H1 (cell line): ENCODE measurements around the gene PRRT2. TPM values are rescaled to one million over a fixed set of nuclear protein-coding genes. Genes with fewer than 3 reads are reported as not detected.

ENCODE experiments used
- CTCF ChIA-PET: fragments of 300-600 bp; sonication (Branson Sonifier 250); formaldehyde crosslinking; loops from one replicate; lab custom pipeline; 2021; ENCODE audit not compliant: partially characterized antibody; lab: Charles Lee
- POLR2A ChIA-PET: fragments of 300-600 bp; sonication (Branson Sonifier 250); formaldehyde crosslinking; loops from one replicate; lab custom pipeline; 2021; ENCODE audit warnings: inconsistent platforms; ENCODE audit not compliant: partially characterized antibody; lab: Charles Lee
- DNase-seq, 2 experiments: peaks; one replicate each; pipeline versions ENCODE4 v3.0.0 to v3.0.0-alpha.2; 2010 to 2022; ENCODE audit warnings: low spot score in 2 of 2, low read depth in 1 of 2, mixed read lengths in 1 of 2
- FAIRE-seq: peaks from 2 replicates; lab custom pipeline; 2011; peaks lifted over from hg19 to GRCh38; lab: Jason Lieb, UNC
- H2AFZ ChIP-seq: 2 replicates; pipeline ENCODE4 v1.8.1; 2012; ENCODE audit warnings: low read length, inconsistent platforms
- H2AK5ac ChIP-seq: 2 replicates; pipeline ENCODE4 v1.6.1; 2013; ENCODE audit warnings: low read depth, low read length
- H2BK120ac ChIP-seq: replicated peaks from 2 replicates; pipeline ENCODE3; 2013; ENCODE audit warnings: low read depth, low read length, inconsistent platforms
- H2BK12ac ChIP-seq: 2 replicates; pipeline ENCODE4 v1.6.1; 2013; ENCODE audit warnings: low read depth, low read length
- H2BK15ac ChIP-seq: 2 replicates; pipeline ENCODE4 v1.6.1; 2013; ENCODE audit warnings: low read length
- H2BK20ac ChIP-seq: 2 replicates; pipeline ENCODE4 v1.6.1; 2013; ENCODE audit warnings: low read length
- H2BK5ac ChIP-seq: 2 replicates; pipeline ENCODE4 v1.6.1; 2013; ENCODE audit warnings: low read depth, low read length
- H3K14ac ChIP-seq: 2 replicates; pipeline ENCODE4 v1.6.1; 2013; ENCODE audit warnings: inconsistent platforms; ENCODE audit not compliant: insufficient read length
- H3K18ac ChIP-seq: 2 replicates; pipeline ENCODE4 v1.6.1; 2013; ENCODE audit warnings: low read length; ENCODE audit errors: extremely low read depth
- H3K23ac ChIP-seq: 2 replicates; pipeline ENCODE4 v1.6.1; 2013; ENCODE audit warnings: inconsistent platforms; ENCODE audit not compliant: insufficient read length
- H3K23me2 ChIP-seq: 2 replicates; pipeline ENCODE4 v1.6.1; 2013; ENCODE audit warnings: low read depth, low read length
- H3K27ac ChIP-seq: 2 replicates; pipeline ENCODE4 v1.6.1; 2011; ENCODE audit warnings: low read depth, low read length, inconsistent platforms
- H3K27me3 ChIP-seq, 4 experiments: replicated peaks in 1 of 4; 1 replicate in 1 of 4; 2 replicates in 3 of 4; pipeline versions ENCODE4 v1.6.1 to v1.8.1; 2011 to 2013; ENCODE audit warnings: low read length in 3 of 4, mild to moderate bottlenecking in 3 of 4, inconsistent platforms in 2 of 4, mixed read lengths in 2 of 4, moderate library complexity in 1 of 4; ENCODE audit not compliant: control insufficient read depth in 3 of 4, insufficient read depth in 3 of 4; ENCODE audit errors: extremely low read depth in 1 of 4
- H3K36me3 ChIP-seq, 4 experiments: 2 replicates each; pipeline versions ENCODE4 v1.6.1 to v1.8.1; 2011 to 2013; ENCODE audit warnings: mild to moderate bottlenecking in 4 of 4, low read length in 3 of 4, moderate library complexity in 2 of 4, control low read depth in 1 of 4, inconsistent platforms in 1 of 4; ENCODE audit not compliant: insufficient read depth in 4 of 4, control insufficient read depth in 2 of 4
- H3K4ac ChIP-seq: replicated peaks from 2 replicates; pipeline ENCODE3; 2013; ENCODE audit warnings: low read length, low read depth, mixed read lengths, inconsistent platforms; ENCODE audit not compliant: insufficient read length
- H3K4me1 ChIP-seq, 4 experiments: replicated peaks in 1 of 4; 1 replicate in 1 of 4; 2 replicates in 3 of 4; pipeline versions ENCODE4 v1.6.1 to v1.8.1; 2011 to 2013; ENCODE audit warnings: low read length in 3 of 4, inconsistent platforms in 2 of 4, mixed read lengths in 1 of 4; ENCODE audit not compliant: insufficient read depth in 4 of 4, control insufficient read depth in 3 of 4
- H3K4me2 ChIP-seq, 2 experiments: 2 replicates each; pipeline versions ENCODE4 v1.6.1 to v1.8.1; 2011 to 2013; ENCODE audit warnings: low read depth in 2 of 2, low read length in 2 of 2, control low read depth in 1 of 2, inconsistent platforms in 1 of 2, mild to moderate bottlenecking in 1 of 2; ENCODE audit not compliant: insufficient read depth in 1 of 2
- H3K4me3 ChIP-seq, 4 experiments: fragments of 200-600, 300-600 bp in 1 of 4; sonication (generic), shearing (Covaris generic), sonication (Bioruptor Twin) in 1 of 4; 2 replicates each; pipeline versions ENCODE4 v1.5.1 to v1.8.1; 2011 to 2016; ENCODE audit warnings: low read length in 4 of 4, low read depth in 3 of 4, control low read depth in 2 of 4, inconsistent platforms in 2 of 4, mild to moderate bottlenecking in 2 of 4, mixed read lengths in 1 of 4, moderate library complexity in 1 of 4; ENCODE audit not compliant: insufficient read depth in 2 of 4; ENCODE audit errors: extremely low read depth in 1 of 4
- H3K56ac ChIP-seq: replicated peaks from 2 replicates; pipeline ENCODE3; 2013; ENCODE audit warnings: low read depth, mild to moderate bottlenecking, mixed read lengths, low read length, inconsistent platforms; ENCODE audit not compliant: insufficient read length
- H3K79me1 ChIP-seq: 2 replicates; pipeline ENCODE4 v1.6.1; 2013; ENCODE audit warnings: low read depth, low read length, control low read depth
- H3K79me2 ChIP-seq, 2 experiments: 2 replicates each; pipeline versions ENCODE4 v1.6.1 to v1.8.1; 2012 to 2013; ENCODE audit warnings: low read length in 2 of 2, mild to moderate bottlenecking in 2 of 2, inconsistent platforms in 1 of 2; ENCODE audit not compliant: insufficient read depth in 2 of 2, control insufficient read depth in 1 of 2
- H3K9ac ChIP-seq, 4 experiments: replicated peaks in 1 of 4; 1 replicate in 1 of 4; 2 replicates in 3 of 4; pipeline versions ENCODE4 v1.6.1 to v1.8.1; 2011 to 2013; ENCODE audit warnings: low read depth in 3 of 4, low read length in 3 of 4, control low read depth in 2 of 4, mild to moderate bottlenecking in 2 of 4, moderate library complexity in 2 of 4, inconsistent platforms in 1 of 4; ENCODE audit errors: extremely low read depth in 1 of 4
- H3K9me3 ChIP-seq, 2 experiments: 2 replicates each; pipeline versions ENCODE4 v1.6.1 to v1.8.1; 2012 to 2013; ENCODE audit warnings: mild to moderate bottlenecking in 2 of 2, moderate library complexity in 2 of 2, control low read depth in 1 of 2, inconsistent platforms in 1 of 2, low read depth in 1 of 2, low read length in 1 of 2, mixed read lengths in 1 of 2; ENCODE audit not compliant: insufficient read depth in 2 of 2
- H4K20me1 ChIP-seq, 2 experiments: replicated peaks in 1 of 2; 2 replicates each; pipeline versions ENCODE3 to v1.8.1; 2011 to 2013; ENCODE audit warnings: inconsistent platforms in 2 of 2, low read length in 2 of 2, mild to moderate bottlenecking in 1 of 2; ENCODE audit not compliant: insufficient read depth in 2 of 2, control insufficient read depth in 1 of 2
- H4K5ac ChIP-seq: 2 replicates; pipeline ENCODE4 v1.6.1; 2013; ENCODE audit warnings: low read length, low read depth, mixed read lengths, inconsistent platforms; ENCODE audit not compliant: insufficient read length
- H4K8ac ChIP-seq: 2 replicates; pipeline ENCODE4 v1.8.0; 2013; ENCODE audit warnings: mild to moderate bottlenecking, moderate library complexity, low read length, inconsistent platforms; ENCODE audit not compliant: insufficient read depth; ENCODE audit errors: extremely low read depth
- H4K91ac ChIP-seq: replicated peaks from 2 replicates; pipeline ENCODE3; 2013; ENCODE audit warnings: low read length, mixed read lengths, inconsistent platforms; ENCODE audit not compliant: insufficient read length
- EGR1 ChIP-seq: IDR thresholded peaks from 2 replicates; pipeline ENCODE4 v1.6.1; 2011; ENCODE audit warnings: low read depth, low read length, borderline replicate concordance
- HDAC2 ChIP-seq, 2 experiments: fragments of 300-600 bp in 1 of 2; sonication (generic) in 1 of 2; IDR thresholded peaks; 2 replicates each; pipeline ENCODE4 v1.6.1; 2011 to 2012; ENCODE audit warnings: low read depth in 2 of 2, low read length in 2 of 2, mild to moderate bottlenecking in 2 of 2, moderate library complexity in 2 of 2, borderline replicate concordance in 1 of 2, inconsistent platforms in 1 of 2
- KDM4A ChIP-seq: IDR thresholded peaks from one replicate; pipeline ENCODE4 v1.7.1; 2012; ENCODE audit warnings: low read depth, mild to moderate bottlenecking, moderate library complexity, low read length, inconsistent platforms; ENCODE audit not compliant: severe bottlenecking
- SIN3A ChIP-seq, 2 experiments: IDR thresholded peaks in 1 of 2; conservative IDR thresholded peaks in 1 of 2; 2 replicates each; pipeline ENCODE4 v1.6.1; 2011 to 2012; ENCODE audit warnings: low read length in 2 of 2, improper control_type of control experiment in 1 of 2, low read depth in 1 of 2, mild to moderate bottlenecking in 1 of 2
- TAF7 ChIP-seq: optimal IDR thresholded peaks from 2 replicates; pipeline ENCODE3; 2011; ENCODE audit warnings: low read depth, mild to moderate bottlenecking, inconsistent platforms, low read length, moderate library complexity, borderline replicate concordance
- WGBS, 2 experiments: shearing (Covaris generic) in 1 of 2; methylation state at CpG; one replicate each; pipeline versions ENCODE4 v1.1.6 to v1.1.7; 2013 to 2015; ENCODE audit warnings: low lambda C conversion rate in 2 of 2, mixed read lengths in 2 of 2, inconsistent platforms in 1 of 2, low coverage in 1 of 2, missing lambda C conversion rate in 1 of 2; ENCODE audit not compliant: insufficient replicate concordance in 2 of 2, insufficient coverage in 1 of 2, insufficient read length in 1 of 2; ENCODE audit errors: extremely low coverage in 1 of 2, missing lambda C conversion rate in 1 of 2; 5-methylcytosine and 5-hydroxymethylcytosine counted together
- polyA plus RNA-seq, 7 experiments: library from polyadenylated mRNA; depleted of rRNA in 3 of 7; stranded (reverse) in 5 of 7; unstranded in 2 of 7; fragments of >200 nt in 5 of 7; fragments of 200-250 nt in 2 of 7; gene quantifications; 1 replicate in 5 of 7; 2 replicates in 1 of 7; 4 replicates in 1 of 7; pipeline versions ENCODE4 v1.2.1 to v1.2.3, GENCODE V29; 2011 to 2013; ENCODE audit warnings: missing spikeins in 2 of 7, mixed read lengths in 2 of 7
- total RNA-seq: library from RNA; stranded (reverse); fragmentation: NEBNext Ultra II Directional; extraction: Animal tissue kit (Norgen Biotek cat#: 25700); gene quantifications from 2 replicates; pipeline ENCODE4 v1.2.1, GENCODE V29; 2021
- TF ChIP-seq, protein P1 (sequence below), 3 experiments: IDR thresholded peaks; 1 replicate in 2 of 3; 2 replicates in 1 of 3; pipeline versions ENCODE4 v1.5.1 to v1.6.1; 2011; ENCODE audit warnings: low read length in 3 of 3, mild to moderate bottlenecking in 3 of 3, inconsistent platforms in 2 of 3, low read depth in 1 of 3, moderate library complexity in 1 of 3; ENCODE audit not compliant: insufficient read depth in 1 of 3; ENCODE audit errors: control extremely low read depth in 1 of 3

Gene PRRT2
- total and polyA plus RNA-seq, 2 of the 8 experiments (the other 6 are each of a cell fraction or from before 2014, with no cell fraction given) = 12.8 to 32.6 TPM

DNA sequence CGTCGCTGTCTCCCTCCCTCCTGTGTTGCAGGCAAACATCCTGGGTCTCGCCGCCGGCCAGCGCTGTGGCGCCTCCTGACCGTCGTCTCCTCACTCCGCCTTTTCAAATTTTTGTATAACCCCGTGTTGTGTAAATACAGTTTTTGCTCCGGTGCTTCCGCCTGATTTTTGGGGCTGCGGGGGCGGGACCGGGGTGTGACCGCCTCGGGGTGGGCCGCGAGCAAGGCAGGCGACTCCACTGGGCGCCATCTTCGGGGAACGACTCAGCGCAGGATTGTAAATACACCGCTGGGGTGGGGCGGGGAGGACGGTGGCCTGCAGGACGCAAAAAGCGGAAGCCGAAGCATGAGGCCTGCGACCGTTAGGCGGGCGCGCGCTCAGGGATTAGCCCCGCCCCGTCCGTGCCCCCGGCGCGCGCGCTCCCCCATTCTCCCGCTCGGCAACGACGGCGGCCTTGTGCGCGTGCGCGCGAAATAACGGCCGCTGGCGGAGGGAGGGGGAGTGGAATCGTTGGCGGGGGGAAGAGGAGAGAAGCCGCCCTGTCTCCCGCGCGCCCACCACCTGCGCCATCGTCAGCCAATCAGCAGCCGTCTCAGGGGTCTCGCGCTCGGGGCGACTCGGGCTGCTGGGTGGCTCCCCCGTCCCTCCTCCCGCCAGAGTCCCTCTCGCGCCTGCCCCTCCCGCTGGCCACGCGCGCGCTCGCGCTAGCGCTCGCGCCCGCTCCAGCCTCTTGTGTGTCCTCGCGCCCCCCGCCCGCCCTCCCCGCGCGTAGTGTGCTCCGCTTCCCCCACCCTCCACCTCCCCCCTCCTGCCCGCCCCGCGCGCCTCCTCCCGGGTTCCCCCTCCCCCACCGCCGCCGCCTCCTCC is 6.5 kb upstream of the PRRT2 start:
- no peak for FAIRE-seq
- TF ChIP-seq TAF7 = peak; percentile 77
- no peak; the same call in 1 of the 2 replicates for TF ChIP-seq EGR1
- TF ChIP-seq HDAC2 (IDR thresholded peaks at IDR 0.05; ENCODE audit: borderline replicate concordance in 1 of 2, low read depth in 2 of 2, low read length in 2 of 2) = peak; percentile 61 to 92; a peak in 1 of 4 replicates
- TF ChIP-seq KDM4A = no peak
- TF ChIP-seq, protein P1, sequence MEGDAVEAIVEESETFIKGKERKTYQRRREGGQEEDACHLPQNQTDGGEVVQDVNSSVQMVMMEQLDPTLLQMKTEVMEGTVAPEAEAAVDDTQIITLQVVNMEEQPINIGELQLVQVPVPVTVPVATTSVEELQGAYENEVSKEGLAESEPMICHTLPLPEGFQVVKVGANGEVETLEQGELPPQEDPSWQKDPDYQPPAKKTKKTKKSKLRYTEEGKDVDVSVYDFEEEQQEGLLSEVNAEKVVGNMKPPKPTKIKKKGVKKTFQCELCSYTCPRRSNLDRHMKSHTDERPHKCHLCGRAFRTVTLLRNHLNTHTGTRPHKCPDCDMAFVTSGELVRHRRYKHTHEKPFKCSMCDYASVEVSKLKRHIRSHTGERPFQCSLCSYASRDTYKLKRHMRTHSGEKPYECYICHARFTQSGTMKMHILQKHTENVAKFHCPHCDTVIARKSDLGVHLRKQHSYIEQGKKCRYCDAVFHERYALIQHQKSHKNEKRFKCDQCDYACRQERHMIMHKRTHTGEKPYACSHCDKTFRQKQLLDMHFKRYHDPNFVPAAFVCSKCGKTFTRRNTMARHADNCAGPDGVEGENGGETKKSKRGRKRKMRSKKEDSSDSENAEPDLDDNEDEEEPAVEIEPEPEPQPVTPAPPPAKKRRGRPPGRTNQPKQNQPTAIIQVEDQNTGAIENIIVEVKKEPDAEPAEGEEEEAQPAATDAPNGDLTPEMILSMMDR (IDR thresholded peaks at IDR 0.05; ENCODE audit: control extremely low read depth in 1 of 3, insufficient read depth in 1 of 3, low read depth in 1 of 3, low read length in 3 of 3) = no peak
- peak in 1 of 2 experiments; percentile 87; a peak in 2 of 4 replicates for TF ChIP-seq SIN3A (conservative IDR thresholded peaks at IDR 0.05 in 1 of 2, IDR thresholded peaks at IDR 0.05 in 1 of 2; ENCODE audit: low read depth in 1 of 2, low read length in 2 of 2)

More for the DNA sequence above, 6.5 kb upstream of the PRRT2 start:
- Histone ChIP-seq H3K9ac (peak overlapping the region in 3 of 4 experiments; percentile 22 to 82 (median 79); a peak in 6 of 7 replicates), H3K56ac (peak overlapping the region; percentile 11), H3K79me1 (no peaks in the 10 kb centered on the region), H2BK12ac (no peak overlapping the region; the same call in 1 of the 2 replicates), H3K18ac (peak overlapping the region; percentile 90), H3K9me3 (no peaks in the 10 kb centered on the region), H3K4ac (peak overlapping the region; percentile 92), H3K79me2 (peaks cover 7 to 22% of the 10 kb centered on the region in 2 experiments), H2AFZ (no peak overlapping the region), H3K27ac (peak overlapping the region; percentile 86), H3K4me3 (peak overlapping the region; percentile 54 to 79 (median 72)), H4K5ac (peak overlapping the region; percentile 90), H4K8ac (peak overlapping the region; percentile 77), H3K14ac (no peak overlapping the region), H3K4me2 (peak overlapping the region; percentile 69 to 94), H3K27me3 (no peaks in the 10 kb centered on the region), H3K23me2 (peaks cover 13% of the 10 kb centered on the region; the same call in 1 of the 2 replicates), H3K36me3 (peaks cover 25 to 58% (median 32%) of the 10 kb centered on the region in 4 experiments), H2AK5ac (0 out of 2 replicates have a peak overlapping the region, but pooled peaks have one; percentile 47), H2BK15ac (no peak overlapping the region), H2BK5ac (peak overlapping the region; percentile 88), H2BK120ac (no peak overlapping the region), H2BK20ac (no peak overlapping the region), H4K20me1 (peaks cover 15 to 26% of the 10 kb centered on the region in 2 experiments), H3K23ac (no peak overlapping the region), H4K91ac (peak overlapping the region; percentile 98), H3K4me1 (peaks cover 0 to 35% (median 25%) of the 10 kb centered on the region in 4 experiments; a peak in 6 of 7 replicates)
- CTCF ChIA-PET = interaction anchor here (1.3 to 2.7 kb wide), 3 partner anchors 20 to 154 kb away, joined by 3 to 15 read pairs (median 9); no protein-coding TSS in a partner anchor
- POLR2A ChIA-PET = interaction anchor here (1.0 to 6.5 kb wide), 14 partner anchors 8 to 121 kb away, joined by 3 to 58 read pairs (median 7); partner anchors contain the start of genes KCTD13, KIF22, MVP and PAGR1
- peak; percentile 92 to 96 for DNase-seq
- WGBS, 2 experiments = 0% methylated on average over 33 of the region's 103 CpGs; no CpG with 5 or more reads in 1 of the 2 experiments
